Measurements from ENCODE around the gene LCE1E. TPM values are rescaled to one million over a fixed set of nuclear protein-coding genes. Genes with fewer than 3 reads are reported as not detected.

The LCE1E gene
- total RNA-seq, 2 experiments from 2014 or later = not detected

DNA sequence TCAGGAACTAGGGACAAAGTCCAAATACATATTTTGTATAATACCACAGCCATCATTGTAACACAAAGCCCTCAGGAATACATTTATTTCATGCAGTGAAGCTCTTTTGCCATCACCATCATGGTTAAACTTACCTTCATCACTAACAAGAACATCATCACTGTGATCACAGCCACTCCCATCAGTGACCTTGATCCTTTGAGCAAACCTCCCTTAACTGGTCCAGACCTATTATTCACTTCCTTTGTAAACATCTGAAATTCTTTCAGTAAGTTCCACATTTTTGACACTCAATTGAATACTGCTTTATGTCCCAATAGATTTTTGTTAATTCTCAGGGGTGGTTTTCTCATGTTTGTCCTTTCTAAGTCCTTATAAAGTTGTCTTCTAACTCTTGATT lies 44.4 kb upstream of the LCE1E start:
- no peaks in the 10 kb centered on the region for H3K4me1 ChIP-seq (ENCODE audit: insufficient read depth, low read length, poor library complexity, severe bottlenecking)
- H2AFZ ChIP-seq (ENCODE audit: low read length) = no peak overlapping the region
- POLR2A ChIA-PET = no interaction called here
- BruUV-seq (replicated peaks) = no TSS peak
- no peaks in the 10 kb centered on the region for H3K9me2 ChIP-seq (ENCODE audit: insufficient read depth, low read length)
- H3K79me2 ChIP-seq (ENCODE audit: insufficient read depth, low read depth, low read length) = no peaks in the 10 kb centered on the region
- TF ChIP-seq EZH2phosphoT487 (IDR thresholded peaks at IDR 0.05; ENCODE audit: borderline replicate concordance, low read depth, low read length) = no peak
- TF ChIP-seq, protein P1, sequence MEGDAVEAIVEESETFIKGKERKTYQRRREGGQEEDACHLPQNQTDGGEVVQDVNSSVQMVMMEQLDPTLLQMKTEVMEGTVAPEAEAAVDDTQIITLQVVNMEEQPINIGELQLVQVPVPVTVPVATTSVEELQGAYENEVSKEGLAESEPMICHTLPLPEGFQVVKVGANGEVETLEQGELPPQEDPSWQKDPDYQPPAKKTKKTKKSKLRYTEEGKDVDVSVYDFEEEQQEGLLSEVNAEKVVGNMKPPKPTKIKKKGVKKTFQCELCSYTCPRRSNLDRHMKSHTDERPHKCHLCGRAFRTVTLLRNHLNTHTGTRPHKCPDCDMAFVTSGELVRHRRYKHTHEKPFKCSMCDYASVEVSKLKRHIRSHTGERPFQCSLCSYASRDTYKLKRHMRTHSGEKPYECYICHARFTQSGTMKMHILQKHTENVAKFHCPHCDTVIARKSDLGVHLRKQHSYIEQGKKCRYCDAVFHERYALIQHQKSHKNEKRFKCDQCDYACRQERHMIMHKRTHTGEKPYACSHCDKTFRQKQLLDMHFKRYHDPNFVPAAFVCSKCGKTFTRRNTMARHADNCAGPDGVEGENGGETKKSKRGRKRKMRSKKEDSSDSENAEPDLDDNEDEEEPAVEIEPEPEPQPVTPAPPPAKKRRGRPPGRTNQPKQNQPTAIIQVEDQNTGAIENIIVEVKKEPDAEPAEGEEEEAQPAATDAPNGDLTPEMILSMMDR (conservative IDR thresholded peaks at IDR 0.05; ENCODE audit: low read length) = no peak
- no peaks in the 10 kb centered on the region for H3K36me3 ChIP-seq (ENCODE audit: insufficient read depth, low read length)
- H3K4me3 ChIP-seq (ENCODE audit: low read depth, low read length, poor library complexity, severe bottlenecking) = no peak overlapping the region
- DNase-seq (ENCODE audit: low spot score) = no peak
- no peaks in the 10 kb centered on the region for H3K9me3 ChIP-seq (ENCODE audit: low read length)
- no peak overlapping the region for H3K4me2 ChIP-seq (ENCODE audit: low read length)
- CTCF ChIA-PET (ENCODE audit: unreplicated experiment) = no interaction called here
- H3K27ac ChIP-seq (ENCODE audit: low read depth, low read length, poor library complexity, severe bottlenecking) = no peak overlapping the region
- no peaks in the 10 kb centered on the region for H4K20me1 ChIP-seq (ENCODE audit: insufficient read depth, low read length)
- intact Hi-C loops (cut with micrococcal nuclease; ENCODE audit: unreplicated experiment) = no loop called here

DNA sequence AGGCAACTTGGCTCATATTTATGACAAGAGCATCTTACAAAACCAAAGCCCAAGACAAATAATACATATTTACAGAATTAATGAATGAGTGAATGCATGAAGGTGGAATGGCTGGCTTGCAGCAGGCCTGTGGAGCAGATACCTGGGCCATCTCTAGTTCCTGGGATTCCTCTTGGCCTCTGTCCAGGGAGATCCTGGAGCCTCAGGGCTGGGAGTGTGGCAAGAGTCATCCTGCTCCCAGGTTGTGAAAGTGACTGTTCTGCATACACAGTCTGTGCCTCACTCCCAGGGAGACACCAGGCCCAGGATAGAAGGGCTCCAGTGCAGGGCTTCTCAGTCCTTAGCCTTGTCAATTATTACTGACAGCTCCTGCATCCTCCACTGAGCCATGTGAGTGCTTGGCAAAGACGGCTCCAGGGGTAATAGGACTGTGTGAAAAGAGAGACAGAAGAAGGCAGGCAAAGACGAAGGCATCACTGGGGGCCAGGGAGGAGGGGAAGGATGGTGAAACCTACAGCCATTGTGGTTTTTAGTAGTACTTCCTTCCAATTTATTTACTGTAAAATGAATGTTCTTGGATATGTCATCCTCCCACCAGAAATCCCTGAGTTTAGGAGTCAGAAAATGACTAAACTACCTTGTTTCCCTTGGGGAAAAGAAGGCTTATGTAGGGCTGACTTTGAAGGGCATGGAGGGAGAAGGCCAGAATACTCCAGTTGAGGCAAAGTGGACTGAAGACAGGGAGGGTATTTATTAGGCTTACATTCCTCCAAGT lies 42.5 kb upstream of the LCE1E start:
- no TSS peak for BruUV-seq (replicated peaks)
- Histone ChIP-seq H3K9me2 (ENCODE audit: insufficient read depth, low read length) (no peaks in the 10 kb centered on the region), H3K27ac (ENCODE audit: low read depth, low read length, poor library complexity, severe bottlenecking) (no peak overlapping the region), H3K9me3 (ENCODE audit: low read length) (no peaks in the 10 kb centered on the region), H4K20me1 (ENCODE audit: insufficient read depth, low read length) (no peaks in the 10 kb centered on the region), H3K79me2 (ENCODE audit: insufficient read depth, low read depth, low read length) (no peaks in the 10 kb centered on the region), H3K4me2 (ENCODE audit: low read length) (no peak overlapping the region), H2AFZ (ENCODE audit: low read length) (no peak overlapping the region), H3K36me3 (ENCODE audit: insufficient read depth, low read length) (no peaks in the 10 kb centered on the region), H3K4me3 (ENCODE audit: low read depth, low read length, poor library complexity, severe bottlenecking) (no peak overlapping the region), H3K4me1 (ENCODE audit: insufficient read depth, low read length, poor library complexity, severe bottlenecking) (no peaks in the 10 kb centered on the region)
- intact Hi-C loops (cut with micrococcal nuclease; ENCODE audit: unreplicated experiment) = no loop called here
- no peak for TF ChIP-seq EZH2phosphoT487 (IDR thresholded peaks at IDR 0.05; ENCODE audit: borderline replicate concordance, low read depth, low read length)
- TF ChIP-seq, protein P1 (conservative IDR thresholded peaks at IDR 0.05; ENCODE audit: low read length) = no peak
- POLR2A ChIA-PET = no interaction called here
- CTCF ChIA-PET (ENCODE audit: unreplicated experiment) = no interaction called here
- no peak for DNase-seq (ENCODE audit: low spot score)

DNA sequence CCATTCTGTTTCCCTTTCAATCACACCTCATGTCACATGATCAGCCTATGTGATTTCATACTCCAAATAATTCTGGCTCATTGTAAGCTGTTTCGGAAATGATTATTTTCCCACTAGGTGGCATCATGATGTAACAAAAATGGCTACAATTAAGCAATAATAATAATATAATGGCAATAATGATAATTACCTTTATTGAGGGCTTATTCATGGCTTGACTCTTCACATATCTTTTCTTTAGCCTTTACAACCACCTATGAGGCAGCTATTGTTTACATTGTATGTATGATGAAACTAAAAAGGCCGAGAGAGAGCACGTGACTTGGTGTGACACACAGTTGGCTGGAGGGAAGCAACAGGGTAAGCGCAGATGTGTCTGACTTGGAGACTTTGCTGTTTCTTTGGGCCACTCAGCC lies 40.8 kb upstream of the LCE1E start:
- no peak overlapping the region for H3K4me2 ChIP-seq (ENCODE audit: low read length)
- ChIA-PET CTCF (ENCODE audit: unreplicated experiment) (no interaction called here), POLR2A (no interaction called here)
- H3K9me3 ChIP-seq (ENCODE audit: low read length) = no peaks in the 10 kb centered on the region
- H3K27ac ChIP-seq (ENCODE audit: low read depth, low read length, poor library complexity, severe bottlenecking) = no peak overlapping the region
- H3K4me1 ChIP-seq (ENCODE audit: insufficient read depth, low read length, poor library complexity, severe bottlenecking) = no peaks in the 10 kb centered on the region
- no peak overlapping the region for H2AFZ ChIP-seq (ENCODE audit: low read length)
- BruUV-seq (replicated peaks) = no TSS peak
- intact Hi-C loops (cut with micrococcal nuclease; ENCODE audit: unreplicated experiment) = no loop called here
- no peak for TF ChIP-seq EZH2phosphoT487 (IDR thresholded peaks at IDR 0.05; ENCODE audit: borderline replicate concordance, low read depth, low read length)
- TF ChIP-seq, protein P1 (conservative IDR thresholded peaks at IDR 0.05; ENCODE audit: low read length) = peak; percentile 64
- H3K79me2 ChIP-seq (ENCODE audit: insufficient read depth, low read depth, low read length) = no peaks in the 10 kb centered on the region
- peak; percentile 2 for DNase-seq (ENCODE audit: low spot score)
- H3K4me3 ChIP-seq (ENCODE audit: low read depth, low read length, poor library complexity, severe bottlenecking) = no peak overlapping the region
- H4K20me1 ChIP-seq (ENCODE audit: insufficient read depth, low read length) = no peaks in the 10 kb centered on the region
- H3K9me2 ChIP-seq (ENCODE audit: insufficient read depth, low read length) = no peaks in the 10 kb centered on the region
- no peaks in the 10 kb centered on the region for H3K36me3 ChIP-seq (ENCODE audit: insufficient read depth, low read length)
